ENCODE measurements around the gene SCG3.

SCG3 gene

DNA sequence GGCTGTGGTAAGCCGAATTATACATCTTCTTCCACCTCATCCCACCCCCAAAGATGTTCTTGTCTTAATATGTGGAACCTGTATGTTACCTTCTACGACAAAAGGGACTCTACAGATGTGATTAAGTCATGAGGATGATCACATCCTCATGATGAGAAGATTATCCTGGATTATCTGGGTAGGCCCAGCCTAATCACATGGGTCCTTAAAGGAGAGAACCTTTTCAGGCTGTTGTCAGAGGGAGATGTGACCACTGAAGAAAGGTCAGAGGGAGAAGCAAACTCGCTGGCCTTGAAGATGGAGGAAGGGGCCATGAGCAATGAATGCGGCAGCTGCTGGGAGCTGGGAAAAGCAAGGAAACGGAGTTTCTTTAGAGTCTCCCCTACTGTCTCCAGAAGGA lies 12.9 kb upstream of the SCG3 start:
- no peak overlapping the region for H3K4me3 ChIP-seq (ENCODE audit: low read depth, low read length)
- no peaks in the 10 kb centered on the region for H3K36me3 ChIP-seq
- no peak for DNase-seq
- no peaks in the 10 kb centered on the region for H3K9me3 ChIP-seq
- peaks cover 3% of the 10 kb centered on the region; the same call in 1 of the 2 replicates for H3K4me1 ChIP-seq
- no peaks in the 10 kb centered on the region for H3K27me3 ChIP-seq
- no peak for TF ChIP-seq CTCF (IDR thresholded peaks at IDR 0.05; ENCODE audit: low read depth, low read length)

DNA sequence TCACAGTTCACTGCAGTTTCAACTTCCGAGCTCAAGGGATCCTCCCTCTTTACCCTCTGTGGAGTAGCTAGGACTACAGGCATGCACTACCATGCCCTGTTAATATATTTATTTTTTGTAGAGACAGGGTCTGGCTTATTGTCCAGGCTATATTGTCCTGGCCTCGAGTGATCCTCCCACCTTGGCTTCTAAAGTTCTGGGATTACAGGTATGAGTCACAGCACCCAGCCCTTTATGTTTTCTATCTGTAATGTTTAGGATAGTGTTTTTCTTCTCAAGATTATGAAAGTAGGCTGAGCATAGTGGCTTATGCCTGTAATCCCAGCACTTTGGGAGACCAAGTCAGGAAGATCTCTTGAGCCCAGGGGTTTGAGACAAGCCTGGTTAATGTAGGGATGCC lies 11.9 kb upstream of the SCG3 start:
- no peaks in the 10 kb centered on the region for H3K36me3 ChIP-seq
- H3K4me1 ChIP-seq, result peaks cover 3% of the 10 kb centered on the region; the same call in 1 of the 2 replicates
- no peak for DNase-seq
- H3K4me3 ChIP-seq (ENCODE audit: low read depth, low read length), result no peak overlapping the region
- H3K27me3 ChIP-seq, result no peaks in the 10 kb centered on the region
- no peaks in the 10 kb centered on the region for H3K9me3 ChIP-seq
- TF ChIP-seq CTCF (IDR thresholded peaks at IDR 0.05; ENCODE audit: low read depth, low read length), result no peak

GRCh38 chr15:51672155-51672687 lies 9.1 kb upstream of the SCG3 start:
- DNase-seq, result no peak
- Histone ChIP-seq H3K9me3 (no peaks in the 10 kb centered on the region), H3K27me3 (no peaks in the 10 kb centered on the region), H3K36me3 (no peaks in the 10 kb centered on the region), H3K4me1 (peaks cover 3% of the 10 kb centered on the region; the same call in 1 of the 2 replicates), H3K4me3 (ENCODE audit: low read depth, low read length) (no peak overlapping the region)
- TF ChIP-seq CTCF (IDR thresholded peaks at IDR 0.05; ENCODE audit: low read depth, low read length), result no peak

GRCh38 chr15:51672913-51673857 lies 8.1 kb upstream of the SCG3 start:
- TF ChIP-seq CTCF (IDR thresholded peaks at IDR 0.05; ENCODE audit: low read depth, low read length), result no peak
- DNase-seq, result no peak
- H3K4me1 ChIP-seq, result peaks cover 3% of the 10 kb centered on the region; the same call in 1 of the 2 replicates
- no peak overlapping the region for H3K4me3 ChIP-seq (ENCODE audit: low read depth, low read length)
- H3K9me3 ChIP-seq, result no peaks in the 10 kb centered on the region
- H3K27me3 ChIP-seq, result no peaks in the 10 kb centered on the region
- H3K36me3 ChIP-seq, result no peaks in the 10 kb centered on the region

GRCh38 chr15:51675234-51675633 lies 6.1 kb upstream of the SCG3 start:
- H3K4me3 ChIP-seq (ENCODE audit: low read depth, low read length), result no peak overlapping the region
- H3K27me3 ChIP-seq, result no peaks in the 10 kb centered on the region
- no peak for DNase-seq
- H3K36me3 ChIP-seq, result no peaks in the 10 kb centered on the region
- no peak for TF ChIP-seq CTCF (IDR thresholded peaks at IDR 0.05; ENCODE audit: low read depth, low read length)
- H3K9me3 ChIP-seq, result no peaks in the 10 kb centered on the region
- peaks cover 3% of the 10 kb centered on the region; the same call in 1 of the 2 replicates for H3K4me1 ChIP-seq

DNA sequence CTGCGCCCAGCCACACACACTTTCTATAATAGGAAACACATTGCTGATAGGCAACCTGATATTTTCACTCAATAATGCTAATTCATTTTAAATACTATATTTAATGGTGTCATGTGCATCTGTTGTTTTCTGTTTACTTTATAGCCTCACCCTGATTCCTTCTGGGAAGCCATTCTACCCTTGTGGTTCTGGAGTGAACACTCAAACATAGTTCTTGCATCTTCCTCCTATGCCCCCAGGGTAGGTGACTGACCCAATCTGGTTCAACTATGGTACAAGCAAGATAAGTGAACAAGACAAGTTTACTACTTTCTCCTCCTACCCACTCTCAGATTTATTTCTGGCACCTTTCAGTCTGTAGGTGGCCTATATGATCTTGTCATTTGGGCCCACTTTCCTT lies 4.3 kb upstream of the SCG3 start:
- Histone ChIP-seq H3K27me3 (no peaks in the 10 kb centered on the region), H3K9me3 (no peaks in the 10 kb centered on the region), H3K4me1 (peaks cover 10% of the 10 kb centered on the region), H3K4me3 (ENCODE audit: low read depth, low read length) (no peak overlapping the region), H3K36me3 (no peaks in the 10 kb centered on the region)
- no peak for TF ChIP-seq CTCF (IDR thresholded peaks at IDR 0.05; ENCODE audit: low read depth, low read length)
- no peak for DNase-seq

Measured in BE2C (cell line).